Fibroblast of skin of left biceps (primary cell): ENCODE results near the gene HACE1.
A peak's percentile ranks its signal among the peaks of the same experiment; 100 is the strongest.
"Not testable (repeated sequence)": the region's sequence is repeated elsewhere in the genome, so short reads cannot be mapped to it uniquely, and the experiment has no call there.

Source experiments
- DNase-seq, 2 experiments: peaks; one replicate each; pipeline ENCODE4 v3.0.0-alpha.2; 2013; ENCODE audit warnings: low read depth in 2 of 2

The HACE1 gene

GRCh38 chr6:104829183-104829958, 30.3 kb downstream of the HACE1 start:
- no peak for DNase-seq

- no peak for DNase-seq
Observed at GRCh38 chr6:104828478-104828877, 31.2 kb downstream of the HACE1 start.

GRCh38 chr6:104820820-104821219, 38.9 kb downstream of the HACE1 start:
- not testable (repeated sequence) for DNase-seq

GRCh38 chr6:104816125-104816524, 43.6 kb downstream of the HACE1 start:
- DNase-seq: no peak

- DNase-seq: no peak
Observed at GRCh38 chr6:104814743-104815142, 45.0 kb downstream of the HACE1 start.

- no peak for DNase-seq
Observed at GRCh38 chr6:104813552-104813951, 46.2 kb downstream of the HACE1 start.

GRCh38 chr6:104809116-104809515, 50.6 kb downstream of the HACE1 start:
- no peak for DNase-seq

- not testable (repeated sequence) for DNase-seq
Observed at GRCh38 chr6:104805335-104805734, 54.4 kb downstream of the HACE1 start.

GRCh38 chr6:104799134-104799657, 60.5 kb downstream of the HACE1 start:
- DNase-seq: no peak

- no peak for DNase-seq
Observed at GRCh38 chr6:104796031-104796785, 63.5 kb downstream of the HACE1 start.

GRCh38 chr6:104795363-104795762, 64.4 kb downstream of the HACE1 start:
- DNase-seq: no peak

GRCh38 chr6:104789770-104790190, 69.9 kb downstream of the HACE1 start:
- peak; percentile 34 to 51 for DNase-seq

GRCh38 chr6:104788400-104788799, 71.3 kb downstream of the HACE1 start:
- DNase-seq: no peak

GRCh38 chr6:104787305-104787704, 72.4 kb downstream of the HACE1 start:
- DNase-seq: no peak

GRCh38 chr6:104784884-104785283, 74.8 kb downstream of the HACE1 start:
- peak in 1 of 2 experiments; percentile 13 for DNase-seq

- DNase-seq: no peak
Observed at GRCh38 chr6:104771258-104771832, 88.4 kb downstream of the HACE1 start.

- DNase-seq: no peak
Observed at GRCh38 chr6:104768906-104769305, 90.8 kb downstream of the HACE1 start.

GRCh38 chr6:104766595-104766994, 93.1 kb downstream of the HACE1 start:
- DNase-seq: no peak

GRCh38 chr6:104754788-104755409, 104.8 kb downstream of the HACE1 start:
- no peak for DNase-seq

GRCh38 chr6:104753251-104753650, 106.5 kb downstream of the HACE1 start:
- no peak for DNase-seq

GRCh38 chr6:104750449-104750848, 109.3 kb downstream of the HACE1 start:
- no peak for DNase-seq

GRCh38 chr6:104739124-104739523, 120.6 kb downstream of the HACE1 start:
- not testable (repeated sequence) for DNase-seq
